GM18873 (cell line): ENCODE data around the gene GPR87.

ENCODE experiments used
- ATAC-seq: cut with Tn5 transposase; IDR thresholded peaks from one replicate; pipeline ENCODE4 v1.9.1; 2021; ENCODE audit warnings: mild to moderate bottlenecking, moderate library complexity, moderate number of reproducible peaks; ENCODE audit not compliant: unreplicated experiment, low FRiP score

Gene GPR87

GRCh38 chr3:151283907-151284461 lies 32.6 kb downstream of the GPR87 start:
- no peak for ATAC-seq

- ATAC-seq = no peak
These were observed 33.2 kb downstream of the GPR87 start for GRCh38 chr3:151283387-151283786.

- no peak for ATAC-seq
These were observed 33.7 kb downstream of the GPR87 start for GRCh38 chr3:151282921-151283320.

- no peak for ATAC-seq
These were observed 34.8 kb downstream of the GPR87 start for GRCh38 chr3:151281671-151282324.

- ATAC-seq = no peak
These were observed 38.4 kb downstream of the GPR87 start, which contains the start of gene P2RY14 for GRCh38 chr3:151278230-151278629. P2RY14 (minus strand) TSS chr3:151278542; CDS start chr3:151214316, 64,226 bp downstream.

- peak; percentile 50 for ATAC-seq
These were observed 40.0 kb downstream of the GPR87 start for GRCh38 chr3:151276687-151277042.

GRCh38 chr3:151276038-151276686 lies 40.5 kb downstream of the GPR87 start:
- peak; percentile 11 for ATAC-seq

GRCh38 chr3:151275091-151275490 lies 41.5 kb downstream of the GPR87 start:
- ATAC-seq = no peak

GRCh38 chr3:151269631-151270030 lies 47.0 kb downstream of the GPR87 start:
- no peak for ATAC-seq

- ATAC-seq = peak; percentile 63
These were observed 48.1 kb downstream of the GPR87 start for GRCh38 chr3:151268267-151269235.

- ATAC-seq = no peak
These were observed 49.6 kb downstream of the GPR87 start for GRCh38 chr3:151267066-151267465.

GRCh38 chr3:151265866-151266265 lies 50.8 kb downstream of the GPR87 start:
- peak; percentile 98 for ATAC-seq

GRCh38 chr3:151265166-151265565 lies 51.5 kb downstream of the GPR87 start:
- no peak for ATAC-seq

- ATAC-seq = no peak
These were observed 52.0 kb downstream of the GPR87 start for GRCh38 chr3:151264605-151265004.

GRCh38 chr3:151262871-151263525 lies 53.6 kb downstream of the GPR87 start:
- ATAC-seq = no peak

GRCh38 chr3:151259664-151260063 lies 57.0 kb downstream of the GPR87 start:
- no peak for ATAC-seq

- no peak for ATAC-seq
These were observed 59.9 kb downstream of the GPR87 start for GRCh38 chr3:151256749-151257148.

- ATAC-seq = no peak
These were observed 67.8 kb downstream of the GPR87 start for GRCh38 chr3:151248772-151249337.
